ENCODE data around the gene PTPRN2.

PTPRN2 gene

GRCh38 chr7:157616931-157617330 is 970.7 kb downstream of the PTPRN2 start:
- no peak for DNase-seq (ENCODE audit: low read depth)

- no peak for DNase-seq (ENCODE audit: low read depth)
Observed at GRCh38 chr7:157616426-157616825, 971.2 kb downstream of the PTPRN2 start.

- DNase-seq (ENCODE audit: low read depth): no peak
Observed at GRCh38 chr7:157615852-157616251, 971.8 kb downstream of the PTPRN2 start.

GRCh38 chr7:157615101-157615817 is 972.4 kb downstream of the PTPRN2 start:
- no peak for DNase-seq (ENCODE audit: low read depth)

- DNase-seq (ENCODE audit: low read depth): no peak
Observed at GRCh38 chr7:157614457-157615020, 973.1 kb downstream of the PTPRN2 start.

- DNase-seq (ENCODE audit: low read depth): no peak
Observed at GRCh38 chr7:157613575-157614322, 973.9 kb downstream of the PTPRN2 start.

GRCh38 chr7:157612664-157613561 is 974.7 kb downstream of the PTPRN2 start:
- DNase-seq (ENCODE audit: low read depth): no peak

- DNase-seq (ENCODE audit: low read depth): no peak
Observed at GRCh38 chr7:157612009-157612663, 975.5 kb downstream of the PTPRN2 start.

GRCh38 chr7:157611341-157611740 is 976.3 kb downstream of the PTPRN2 start:
- DNase-seq (ENCODE audit: low read depth): no peak

GRCh38 chr7:157610671-157611295 is 976.8 kb downstream of the PTPRN2 start:
- no peak for DNase-seq (ENCODE audit: low read depth)

- DNase-seq (ENCODE audit: low read depth): no peak
Observed at GRCh38 chr7:157609932-157610640, 977.5 kb downstream of the PTPRN2 start.

- no peak for DNase-seq (ENCODE audit: low read depth)
Observed at GRCh38 chr7:157609516-157609915, 978.1 kb downstream of the PTPRN2 start.

GRCh38 chr7:157607218-157607617 is 980.4 kb downstream of the PTPRN2 start:
- no peak for DNase-seq (ENCODE audit: low read depth)

GRCh38 chr7:157606140-157606539 is 981.5 kb downstream of the PTPRN2 start:
- no peak for DNase-seq (ENCODE audit: low read depth)

GRCh38 chr7:157605638-157606037 is 982.0 kb downstream of the PTPRN2 start:
- no peak for DNase-seq (ENCODE audit: low read depth)

GRCh38 chr7:157604661-157605381 is 982.8 kb downstream of the PTPRN2 start:
- no peak for DNase-seq (ENCODE audit: low read depth)

- DNase-seq (ENCODE audit: low read depth): no peak
Observed at GRCh38 chr7:157603716-157604115, 983.9 kb downstream of the PTPRN2 start.

GRCh38 chr7:157603005-157603404 is 984.6 kb downstream of the PTPRN2 start:
- no peak for DNase-seq (ENCODE audit: low read depth)

- DNase-seq (ENCODE audit: low read depth): no peak
Observed at GRCh38 chr7:157602581-157602980, 985.0 kb downstream of the PTPRN2 start.

- DNase-seq (ENCODE audit: low read depth): no peak
Observed at GRCh38 chr7:157602156-157602555, 985.5 kb downstream of the PTPRN2 start.
